Ascending aorta (tissue), 2 donors: Measurements from ENCODE around the gene GNPTG. TPM values are rescaled to one million over a fixed set of nuclear protein-coding genes. Genes with fewer than 3 reads are reported as not detected.

Experiments used
- DNase-seq, 2 donors: peaks; one replicate each; pipeline ENCODE4 v3.0.0-alpha.2; 2019; ENCODE audit warnings: low spot score in 2 of 2
- H3K27ac ChIP-seq, 2 donors: fragments of 200-600 bp; sonication (generic); one replicate each; pipeline ENCODE4 v1.5.1; 2016 to 2017; ENCODE audit warnings: mild to moderate bottlenecking in 1 of 2
- H3K27me3 ChIP-seq: fragments of 200-600 bp; sonication (generic); one replicate; pipeline ENCODE4 v1.5.1; 2017
- H3K36me3 ChIP-seq, 2 donors: fragments of 200-600 bp; sonication (generic); one replicate each; pipeline ENCODE4 v1.5.1; 2016
- H3K4me1 ChIP-seq, 2 donors: fragments of 200-600 bp; sonication (generic); one replicate each; pipeline ENCODE4 v1.5.1; 2016 to 2017; ENCODE audit warnings: mild to moderate bottlenecking in 1 of 2
- H3K4me3 ChIP-seq, 2 donors: fragments of 200-600 bp; sonication (generic); one replicate each; pipeline ENCODE4 v1.5.1; 2016 to 2017; ENCODE audit warnings: mild to moderate bottlenecking in 1 of 2
- H3K9me3 ChIP-seq, 2 donors: fragments of 200-600 bp; sonication (generic); one replicate each; pipeline ENCODE4 v1.5.1; 2016
- CTCF ChIP-seq, 3 experiments: fragments of 200-600 bp in 2 of 3; fragments of 450-650 bp in 1 of 3; sonication (generic) in 2 of 3; IDR thresholded peaks; one replicate each; pipeline ENCODE4 v1.5.1; 2016 to 2019; ENCODE audit warnings: antibody characterized with exemption in 3 of 3, mild to moderate bottlenecking in 1 of 3, moderate library complexity in 1 of 3
- intact Hi-C: fragments of 100-400 bp; cut with DNase I; formaldehyde crosslinking; loops from one replicate; pipeline ENCODE4 v1.15.1; 2023
- total RNA-seq: library from RNA; depleted of rRNA; stranded (reverse); fragments of >200 nt; gene quantifications from one replicate; pipeline ENCODE4 v1.1.0, GENCODE V29; 2016

The GNPTG gene
- total RNA-seq, 1 donor from 2014 or later = 86.6 TPM

GRCh38 chr16:1381612-1382406 is 30.1 kb downstream of the GNPTG start:
- Histone ChIP-seq H3K4me3 (no peak overlapping the region), H3K27me3 (no peaks in the 10 kb centered on the region), H3K9me3 (no peaks in the 10 kb centered on the region), H3K4me1 (peaks cover 11 to 15% of the 10 kb centered on the region in 2 donors), H3K27ac (no peak overlapping the region), H3K36me3 (peaks cover 36 to 38% of the 10 kb centered on the region in 2 donors)
- intact Hi-C loops = no loop called here
- no peak for TF ChIP-seq CTCF (IDR thresholded peaks at IDR 0.05)
- no peak for DNase-seq

- no peak for TF ChIP-seq CTCF (IDR thresholded peaks at IDR 0.05)
- Histone ChIP-seq H3K9me3 (no peaks in the 10 kb centered on the region), H3K4me3 (no peak overlapping the region), H3K4me1 (peaks cover 10 to 11% of the 10 kb centered on the region in 2 donors), H3K36me3 (peaks cover 38 to 42% of the 10 kb centered on the region in 2 donors), H3K27me3 (no peaks in the 10 kb centered on the region), H3K27ac (no peak overlapping the region)
- intact Hi-C loops = no loop called here
- no peak for DNase-seq
Measured at GRCh38 chr16:1383556-1383955, 31.8 kb downstream of the GNPTG start.

GRCh38 chr16:1385232-1385631 is 33.5 kb downstream of the GNPTG start:
- Histone ChIP-seq H3K27ac (no peak overlapping the region), H3K4me3 (no peak overlapping the region), H3K27me3 (no peaks in the 10 kb centered on the region), H3K36me3 (peaks cover 46 to 59% of the 10 kb centered on the region in 2 donors), H3K9me3 (no peaks in the 10 kb centered on the region), H3K4me1 (no peaks in the 10 kb centered on the region)
- no peak for DNase-seq
- intact Hi-C loops = no loop called here
- no peak for TF ChIP-seq CTCF (IDR thresholded peaks at IDR 0.05)

- TF ChIP-seq CTCF (IDR thresholded peaks at IDR 0.05) = no peak
- H3K4me1 ChIP-seq = no peaks in the 10 kb centered on the region
- no peak overlapping the region for H3K27ac ChIP-seq
- H3K4me3 ChIP-seq = no peak overlapping the region
- no peaks in the 10 kb centered on the region for H3K27me3 ChIP-seq
- peaks cover 53 to 66% of the 10 kb centered on the region in 2 donors for H3K36me3 ChIP-seq
- DNase-seq = no peak
- no peaks in the 10 kb centered on the region for H3K9me3 ChIP-seq
- intact Hi-C loops = no loop called here
Measured at GRCh38 chr16:1387331-1387730, 35.6 kb downstream of the GNPTG start.

- Histone ChIP-seq H3K27me3 (no peaks in the 10 kb centered on the region), H3K4me3 (no peak overlapping the region), H3K9me3 (no peaks in the 10 kb centered on the region), H3K4me1 (no peaks in the 10 kb centered on the region), H3K27ac (no peak overlapping the region), H3K36me3 (peaks cover 56 to 67% of the 10 kb centered on the region in 2 donors)
- intact Hi-C loops = no loop called here
- DNase-seq = no peak
- TF ChIP-seq CTCF (IDR thresholded peaks at IDR 0.05) = no peak
Measured at GRCh38 chr16:1389762-1390161, 38.0 kb downstream of the GNPTG start.
